ENCODE data around the gene MRPL28.
"Not testable (repeated sequence)": the region's sequence is repeated elsewhere in the genome, so short reads cannot be mapped to it uniquely, and the experiment has no call there.

Gene MRPL28

GRCh38 chr16:337437-337836 lies 32.9 kb downstream of the MRPL28 start:
- peaks cover 58% of the 10 kb centered on the region for H3K79me2 ChIP-seq (ENCODE audit: insufficient read depth, low read length)
- H3K9me2 ChIP-seq (replicated peaks; ENCODE audit: insufficient read depth, low read length), result no peaks in the 10 kb centered on the region
- H3K4me2 ChIP-seq (ENCODE audit: low read depth, low read length, poor library complexity, severe bottlenecking), result no peak overlapping the region
- H3K27ac ChIP-seq (ENCODE audit: low read depth, low read length), result no peak overlapping the region
- H2AFZ ChIP-seq (ENCODE audit: low read depth, low read length, severe bottlenecking), result no peak overlapping the region
- H4K20me1 ChIP-seq (ENCODE audit: low read depth, low read length), result no peaks in the 10 kb centered on the region
- no peaks in the 10 kb centered on the region for H3F3A ChIP-seq (ENCODE audit: insufficient read depth)
- H3K9me3 ChIP-seq (ENCODE audit: insufficient read depth, low read length), result no peaks in the 10 kb centered on the region
- no peaks in the 10 kb centered on the region for H3K36me3 ChIP-seq (ENCODE audit: low read length)
- no peak overlapping the region for H3K9ac ChIP-seq (ENCODE audit: low read length)
- H3K27me3 ChIP-seq (ENCODE audit: low read length), result no peaks in the 10 kb centered on the region
- TF ChIP-seq EZH2phosphoT487 (conservative IDR thresholded peaks at IDR 0.05; ENCODE audit: low read length), result no peak
- no peak for TF ChIP-seq CTCF (IDR thresholded peaks at IDR 0.05; ENCODE audit: insufficient read depth, low read length, poor library complexity, severe bottlenecking)
- no peak overlapping the region for H3K4me3 ChIP-seq (ENCODE audit: insufficient read depth, low read length, poor library complexity, severe bottlenecking)

GRCh38 chr16:336269-336668 lies 34.1 kb downstream of the MRPL28 start:
- H3K79me2 ChIP-seq (ENCODE audit: insufficient read depth, low read length), result peaks cover 58% of the 10 kb centered on the region
- no peak overlapping the region for H2AFZ ChIP-seq (ENCODE audit: low read depth, low read length, severe bottlenecking)
- H3K4me3 ChIP-seq (ENCODE audit: insufficient read depth, low read length, poor library complexity, severe bottlenecking), result no peak overlapping the region
- H3K9ac ChIP-seq (ENCODE audit: low read length), result no peak overlapping the region
- no peak overlapping the region for H3K4me2 ChIP-seq (ENCODE audit: low read depth, low read length, poor library complexity, severe bottlenecking)
- no peaks in the 10 kb centered on the region for H3K9me2 ChIP-seq (replicated peaks; ENCODE audit: insufficient read depth, low read length)
- no peak overlapping the region for H3K27ac ChIP-seq (ENCODE audit: low read depth, low read length)
- H3K36me3 ChIP-seq (ENCODE audit: low read length), result no peaks in the 10 kb centered on the region
- no peaks in the 10 kb centered on the region for H3F3A ChIP-seq (ENCODE audit: insufficient read depth)
- H3K9me3 ChIP-seq (ENCODE audit: insufficient read depth, low read length), result no peaks in the 10 kb centered on the region
- H3K27me3 ChIP-seq (ENCODE audit: low read length), result no peaks in the 10 kb centered on the region
- TF ChIP-seq CTCF (IDR thresholded peaks at IDR 0.05; ENCODE audit: insufficient read depth, low read length, poor library complexity, severe bottlenecking), result no peak
- no peak for TF ChIP-seq EZH2phosphoT487 (conservative IDR thresholded peaks at IDR 0.05; ENCODE audit: low read length)
- H4K20me1 ChIP-seq (ENCODE audit: low read depth, low read length), result no peaks in the 10 kb centered on the region

DNA sequence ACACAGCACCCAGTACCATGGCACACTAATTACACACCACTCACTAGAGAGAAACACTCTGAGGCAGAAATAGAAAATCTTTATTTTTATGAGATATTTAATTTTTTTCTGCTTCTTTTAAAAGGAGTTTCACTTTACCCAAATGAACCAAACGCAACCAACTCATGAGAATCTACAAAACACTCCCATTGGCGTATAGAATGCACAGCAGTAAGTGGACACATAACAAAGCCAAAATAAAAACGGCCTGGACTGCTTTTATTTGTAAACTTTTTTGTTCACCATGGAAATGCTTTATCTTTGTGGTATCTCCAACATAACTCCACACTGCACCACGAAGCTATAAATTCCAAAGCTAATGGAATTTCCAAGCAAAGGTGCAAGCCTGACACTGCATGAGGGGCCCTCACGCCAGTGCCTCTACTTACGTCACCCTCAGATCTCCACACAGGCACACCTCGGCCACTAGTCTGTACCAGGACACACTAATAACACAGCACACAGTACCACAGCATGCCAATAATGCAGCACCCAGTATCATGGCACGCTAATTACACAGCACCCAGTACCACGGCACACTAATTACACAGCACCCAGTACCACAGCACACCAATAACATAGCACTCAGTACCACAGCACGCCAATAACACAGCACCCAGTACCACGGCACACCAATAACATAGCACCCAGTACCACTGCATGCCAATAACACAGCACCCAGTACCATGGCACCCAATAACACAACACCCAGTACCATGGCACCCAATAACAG lies 35.3 kb downstream of the MRPL28 start:
- H3K27ac ChIP-seq (ENCODE audit: low read depth, low read length); H3K4me3 ChIP-seq (ENCODE audit: insufficient read depth, low read length, poor library complexity, severe bottlenecking); H3K9ac ChIP-seq (ENCODE audit: low read length); H3K9me2 ChIP-seq (replicated peaks; ENCODE audit: insufficient read depth, low read length); H2AFZ ChIP-seq (ENCODE audit: low read depth, low read length, severe bottlenecking); H3K9me3 ChIP-seq (ENCODE audit: insufficient read depth, low read length); H4K20me1 ChIP-seq (ENCODE audit: low read depth, low read length); H3K36me3 ChIP-seq (ENCODE audit: low read length); H3K4me2 ChIP-seq (ENCODE audit: low read depth, low read length, poor library complexity, severe bottlenecking); H3F3A ChIP-seq (ENCODE audit: insufficient read depth); H3K27me3 ChIP-seq (ENCODE audit: low read length): not testable (repeated sequence)
- peaks cover 57% of the 10 kb centered on the region for H3K79me2 ChIP-seq (ENCODE audit: insufficient read depth, low read length)

DNA sequence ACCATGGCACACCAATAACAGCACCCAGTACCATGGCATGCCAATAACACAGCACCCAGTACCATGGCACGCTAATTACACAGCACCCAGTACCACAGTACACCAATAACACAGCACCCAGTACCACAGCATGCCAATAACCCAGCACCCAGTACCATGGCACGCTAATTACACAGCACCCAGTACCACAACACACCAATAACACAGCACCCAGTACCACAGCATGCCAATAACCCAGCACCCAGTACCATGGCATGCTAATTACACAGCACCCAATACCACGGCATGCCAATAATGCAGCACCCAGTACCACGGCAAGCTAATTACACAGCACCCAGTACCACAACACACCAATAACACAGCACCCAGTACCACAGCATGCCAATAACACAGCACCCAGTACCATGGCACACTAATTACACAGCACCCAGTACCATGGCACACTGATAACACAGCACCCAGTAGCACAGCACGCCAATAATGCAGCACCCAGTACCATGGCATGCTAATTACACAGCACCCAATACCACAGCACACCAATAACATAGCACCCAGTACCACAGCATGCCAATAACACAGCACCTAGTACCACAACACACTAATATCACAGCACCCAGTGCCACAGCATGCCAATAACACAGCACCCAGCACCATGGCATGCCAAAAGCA lies 36.0 kb downstream of the MRPL28 start:
- H3K9ac ChIP-seq (ENCODE audit: low read length); H3K9me3 ChIP-seq (ENCODE audit: insufficient read depth, low read length); H3K27me3 ChIP-seq (ENCODE audit: low read length); H3K9me2 ChIP-seq (replicated peaks; ENCODE audit: insufficient read depth, low read length); H4K20me1 ChIP-seq (ENCODE audit: low read depth, low read length); H3K36me3 ChIP-seq (ENCODE audit: low read length); H2AFZ ChIP-seq (ENCODE audit: low read depth, low read length, severe bottlenecking); H3K4me2 ChIP-seq (ENCODE audit: low read depth, low read length, poor library complexity, severe bottlenecking); H3F3A ChIP-seq (ENCODE audit: insufficient read depth); H3K4me3 ChIP-seq (ENCODE audit: insufficient read depth, low read length, poor library complexity, severe bottlenecking); H3K27ac ChIP-seq (ENCODE audit: low read depth, low read length): not testable (repeated sequence)
- peaks cover 51% of the 10 kb centered on the region for H3K79me2 ChIP-seq (ENCODE audit: insufficient read depth, low read length)
